NCI-H128 (cell line): ENCODE data around the gene SLC38A8.

Experiments used
- DNase-seq: peaks from one replicate; lab custom pipeline; 2025; ENCODE audit not compliant: unreplicated experiment; lab: John Stamatoyannopoulos, UW

The SLC38A8 gene

GRCh38 chr16:84042308-84042878 lies at the start of gene SLC38A8:
TSS of gene SLC38A8 (minus strand) at chr16:84042795. CDS start at chr16:84042157, 638 bp downstream.
- no peak for DNase-seq

DNA sequence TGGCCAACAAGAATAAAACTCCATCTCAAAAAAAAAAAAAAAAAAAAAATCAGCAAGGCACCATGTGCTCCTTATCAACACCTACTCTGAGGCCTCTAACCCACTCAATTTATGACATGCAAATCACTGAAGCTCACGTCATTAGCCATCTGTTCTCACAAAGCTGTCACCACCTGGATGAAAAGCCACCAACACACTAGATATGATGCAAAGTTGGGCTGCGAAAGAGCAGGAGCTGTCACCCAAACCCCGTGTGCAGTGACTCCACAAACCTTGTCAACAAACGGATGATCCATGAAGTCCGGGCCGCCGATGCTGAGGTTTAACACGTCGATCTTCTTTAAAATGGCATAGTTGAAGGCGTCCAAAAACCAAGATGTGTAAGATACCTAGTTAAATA lies 48.9 kb upstream of the SLC38A8 start:
- no peak for DNase-seq

DNA sequence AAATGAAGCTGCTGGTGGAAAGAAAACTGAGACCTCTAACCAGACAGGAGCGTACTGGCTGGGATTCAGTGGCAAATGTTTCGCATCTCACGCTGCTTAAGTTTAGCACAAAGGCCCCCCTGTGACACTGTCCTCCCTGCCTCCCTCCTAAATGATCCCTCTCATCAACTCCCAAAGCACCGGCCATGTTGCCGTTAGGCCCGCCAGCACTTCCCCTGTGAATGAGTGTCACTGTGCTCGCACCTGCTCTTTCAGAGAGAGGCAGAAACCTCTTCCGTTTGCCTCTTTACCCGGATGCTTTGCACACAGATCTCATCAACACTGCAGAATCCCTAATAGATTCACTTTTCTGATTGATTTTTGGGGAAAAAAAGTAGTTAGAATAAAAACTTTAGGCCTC lies 47.6 kb upstream of the SLC38A8 start:
- no peak for DNase-seq

GRCh38 chr16:84088695-84089395 lies 46.2 kb upstream of the SLC38A8 start:
- no peak for DNase-seq

DNA sequence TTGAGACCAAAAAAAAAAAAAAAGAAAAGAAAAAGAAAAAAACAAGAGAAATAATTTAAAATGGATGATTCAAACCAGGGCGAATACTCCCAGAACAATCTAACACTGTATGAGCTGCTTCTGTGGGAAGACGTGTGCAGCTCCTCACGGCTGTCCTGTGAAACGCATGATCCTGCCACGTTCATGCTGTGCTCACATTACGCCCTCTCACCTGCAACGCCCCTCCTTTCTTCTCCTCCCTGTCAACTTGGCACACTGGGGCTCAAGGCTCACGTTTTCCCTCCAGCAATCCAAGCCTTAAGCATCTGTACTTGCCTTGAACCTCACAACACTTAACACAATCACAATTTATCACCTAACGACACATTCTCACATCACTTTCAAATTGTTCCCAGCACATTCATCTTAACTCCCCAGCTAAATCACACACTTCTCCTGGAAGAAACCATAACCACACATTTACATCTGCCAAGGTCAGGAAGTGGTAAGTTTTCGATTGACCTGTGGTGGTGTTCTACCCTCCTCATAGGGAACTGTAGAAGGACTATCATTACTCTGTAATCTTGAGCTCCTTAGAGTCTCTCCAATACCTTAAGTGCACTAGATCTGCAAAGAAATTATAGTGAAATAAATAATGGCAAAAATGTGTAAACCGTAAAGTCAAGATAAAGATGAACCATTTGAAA lies 45.0 kb upstream of the SLC38A8 start:
- no peak for DNase-seq

GRCh38 chr16:84087001-84087400 lies 44.4 kb upstream of the SLC38A8 start:
- DNase-seq, result no peak

DNA sequence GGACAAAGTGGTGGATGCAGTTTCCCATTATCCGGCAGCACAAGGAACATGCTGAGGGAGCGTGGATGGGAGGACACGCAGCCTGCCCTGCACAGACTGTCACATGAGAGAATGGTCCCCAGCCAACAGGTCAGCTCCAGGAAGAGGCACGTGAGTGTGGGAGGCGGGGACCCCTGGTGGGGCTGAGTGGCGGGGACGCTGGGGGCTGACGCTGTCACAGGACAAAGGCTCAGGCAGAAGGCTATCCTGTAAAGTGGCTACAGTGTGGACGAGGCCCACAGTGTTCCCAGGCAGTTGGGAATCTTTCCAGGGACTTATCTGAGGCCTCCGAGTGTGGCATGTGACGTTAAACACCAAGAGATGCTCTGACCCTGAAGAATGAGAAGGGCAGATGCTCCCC lies 43.7 kb upstream of the SLC38A8 start:
- DNase-seq, result no peak

DNA sequence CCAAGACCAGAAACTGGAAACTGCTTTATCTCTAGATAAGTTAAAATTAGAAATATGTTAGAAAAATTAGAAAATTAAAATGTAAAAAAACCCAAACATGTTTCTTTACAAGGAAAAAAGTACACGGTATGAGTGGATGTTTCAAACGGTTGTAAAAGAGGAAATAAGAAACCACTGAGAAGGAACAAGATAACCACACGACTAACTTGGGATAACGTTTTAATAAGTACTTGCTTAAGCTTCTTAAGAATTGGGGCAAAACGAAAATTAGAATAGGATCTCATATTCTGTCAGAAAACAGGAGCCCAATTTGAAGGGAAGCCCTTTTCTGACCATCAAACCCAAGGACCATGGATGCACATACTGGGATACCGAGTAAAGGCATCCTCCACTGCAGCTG lies 43.2 kb upstream of the SLC38A8 start:
- no peak for DNase-seq

GRCh38 chr16:84085271-84085667 lies 42.7 kb upstream of the SLC38A8 start:
- DNase-seq, result no peak

DNA sequence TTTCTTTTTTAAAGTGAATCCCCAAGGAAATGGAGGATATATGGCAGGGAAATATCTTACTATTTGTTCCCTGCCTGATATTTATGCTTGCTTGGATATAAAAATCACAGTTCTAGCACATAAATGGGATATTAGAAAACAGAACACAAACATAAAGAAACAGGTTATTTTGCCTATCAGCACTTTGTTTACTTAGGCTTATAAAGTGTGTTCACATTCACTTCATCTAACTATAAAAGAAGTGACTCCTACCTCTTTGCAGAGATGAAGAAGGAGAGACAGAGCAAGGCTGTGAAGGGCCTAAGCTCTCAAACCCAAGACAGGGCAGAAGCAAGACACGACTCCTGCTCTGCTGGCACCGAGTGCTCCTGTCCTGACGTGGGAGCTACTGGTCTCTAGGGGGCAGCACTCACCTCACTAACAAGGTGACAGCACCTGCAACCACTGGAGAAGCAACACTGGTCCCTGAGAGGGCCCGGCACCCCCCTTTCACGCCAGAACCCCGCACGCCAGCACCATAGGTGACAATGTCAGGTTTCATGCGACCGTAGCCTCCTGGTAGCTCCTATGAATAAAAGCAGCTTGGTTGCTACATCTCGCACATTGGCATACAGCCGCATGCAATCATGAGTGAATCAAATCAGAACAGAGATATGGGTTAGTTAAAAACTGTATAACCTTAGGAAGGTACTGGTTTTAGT lies 42.1 kb upstream of the SLC38A8 start:
- no peak for DNase-seq

DNA sequence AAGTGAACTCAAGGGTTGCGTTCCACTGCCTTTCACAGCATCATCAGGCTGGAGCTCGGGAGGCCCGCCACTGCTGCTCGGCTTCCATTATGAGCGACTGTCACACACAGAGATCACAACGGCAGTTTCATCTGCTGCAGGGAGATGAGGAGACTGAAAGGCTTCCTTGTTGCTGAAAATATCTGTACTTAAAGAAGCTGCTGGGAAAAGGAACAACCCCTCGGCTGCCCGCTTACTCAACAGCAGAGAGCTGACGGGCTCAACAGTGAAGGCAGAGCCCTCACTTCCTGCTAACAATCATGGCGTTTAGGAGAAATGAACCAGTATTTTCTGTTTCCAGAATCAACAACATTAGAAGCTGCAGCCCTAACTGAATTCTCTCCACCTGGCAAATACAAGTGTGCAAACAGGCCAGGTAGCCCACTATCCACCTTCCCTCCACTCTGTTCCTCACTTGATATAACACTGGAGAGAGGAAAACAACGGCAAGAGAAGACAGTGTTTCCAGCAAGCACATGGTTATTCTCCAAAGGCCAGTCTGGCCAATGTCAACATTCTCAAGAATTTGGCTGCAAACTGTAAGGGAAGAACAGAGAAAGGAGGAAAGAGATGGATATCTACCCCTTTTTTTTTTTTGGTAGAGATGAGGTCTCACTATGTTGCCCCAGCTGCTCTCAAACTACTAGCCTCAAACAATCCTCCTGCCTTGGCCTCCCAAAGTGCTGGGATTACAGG lies 40.4 kb upstream of the SLC38A8 start:
- DNase-seq, result no peak

GRCh38 chr16:84082110-84082509 lies 39.5 kb upstream of the SLC38A8 start:
- no peak for DNase-seq

DNA sequence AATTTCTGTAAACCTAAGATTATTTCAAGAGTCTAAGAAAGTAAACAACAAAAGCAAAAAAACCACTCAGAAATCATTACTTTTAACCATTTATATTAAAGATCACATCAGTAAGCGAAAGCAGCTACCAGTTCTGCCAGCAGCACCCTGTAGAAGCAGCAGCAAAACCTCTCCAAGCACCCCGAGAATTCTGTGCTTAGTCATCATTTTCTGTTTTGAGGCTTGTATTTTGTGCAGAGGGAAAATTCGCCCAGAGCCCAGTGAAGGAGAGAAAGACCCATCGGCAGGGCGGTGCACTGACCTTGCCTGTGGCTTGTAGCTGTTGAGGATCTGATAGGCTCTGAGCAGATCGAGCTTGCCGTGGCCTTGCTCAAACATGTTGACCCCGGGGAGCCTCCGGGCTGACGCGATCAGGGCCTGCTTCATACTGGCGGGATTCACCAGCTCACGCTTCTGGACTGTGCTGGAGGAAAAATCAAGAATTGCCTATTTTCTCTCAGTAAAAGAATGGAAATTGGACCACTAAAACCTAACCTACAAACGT lies 38.9 kb upstream of the SLC38A8 start:
- DNase-seq, result no peak

DNA sequence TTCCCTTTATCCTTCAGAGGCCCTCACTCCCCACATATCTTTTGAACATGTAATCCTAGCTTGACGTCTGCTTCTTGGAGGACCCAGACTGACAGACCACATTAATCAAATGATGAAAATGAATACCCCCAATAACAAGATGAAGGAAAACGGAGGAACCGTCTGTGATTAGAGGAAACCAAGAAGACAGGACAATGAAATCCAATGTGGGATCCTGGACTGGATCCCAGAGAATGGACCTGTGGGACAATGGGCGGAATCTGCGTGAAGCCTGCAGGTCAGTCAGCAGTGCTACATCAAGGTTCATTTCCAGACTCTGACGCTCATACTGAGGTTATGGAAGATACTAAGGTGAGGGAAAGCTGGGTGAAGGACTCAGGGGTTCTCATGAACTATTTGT lies 38.2 kb upstream of the SLC38A8 start:
- no peak for DNase-seq

GRCh38 chr16:84080378-84080777 lies 37.8 kb upstream of the SLC38A8 start:
- DNase-seq, result no peak

DNA sequence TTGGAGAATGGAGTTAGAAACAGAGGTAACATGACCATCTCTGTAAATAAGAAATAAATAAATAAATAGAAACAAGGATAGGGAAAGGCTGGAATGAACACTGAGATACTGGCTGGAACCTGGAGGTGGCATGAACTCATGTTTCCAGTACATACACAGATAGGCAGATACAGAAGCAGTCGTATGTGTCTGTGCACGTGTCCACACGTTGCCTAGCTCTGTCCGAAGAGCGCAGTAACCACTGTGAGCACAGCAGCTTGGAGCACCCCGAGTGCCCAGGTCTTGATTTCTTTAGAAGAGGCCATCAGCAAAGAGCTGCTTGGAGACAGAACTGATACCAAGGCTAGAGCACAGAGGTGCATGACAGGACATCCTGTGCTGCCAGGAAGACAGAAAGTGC lies 37.1 kb upstream of the SLC38A8 start:
- DNase-seq, result no peak

- DNase-seq, result no peak
Observed at GRCh38 chr16:84075376-84075775, 32.8 kb upstream of the SLC38A8 start.

GRCh38 chr16:84074721-84075120 lies 32.1 kb upstream of the SLC38A8 start:
- DNase-seq, result no peak

DNA sequence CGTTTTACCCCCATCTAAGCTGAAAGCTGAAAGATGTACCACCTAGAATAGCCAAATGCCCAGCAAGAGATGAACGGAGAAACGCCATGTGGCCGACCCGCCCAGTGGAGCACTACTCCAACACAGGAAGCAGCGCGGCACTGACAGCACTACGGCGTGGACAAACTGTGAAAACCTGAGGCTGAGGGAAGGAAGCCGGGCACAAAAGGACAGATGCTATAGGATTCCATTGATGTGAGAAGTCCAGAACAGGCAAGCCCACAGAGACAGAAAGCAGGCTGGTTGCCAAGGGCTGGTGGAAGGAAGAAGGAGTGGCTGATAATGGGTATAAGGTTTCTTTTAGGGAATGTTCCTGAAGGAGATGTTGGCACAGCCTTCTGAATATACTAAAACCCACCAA lies 29.4 kb upstream of the SLC38A8 start:
- no peak for DNase-seq

GRCh38 chr16:84071121-84071520 lies 28.5 kb upstream of the SLC38A8 start:
- DNase-seq, result no peak

GRCh38 chr16:84069540-84069939 lies 26.9 kb upstream of the SLC38A8 start:
- no peak for DNase-seq
